MM.1S (cell line): ENCODE data around the gene MND1.

Experiments used
- DNase-seq: peaks from one replicate; pipeline ENCODE4 v3.0.0-alpha.2; 2015
- H2AFZ ChIP-seq: fragments of 300-600 bp; sonication (generic); 2 replicates; pipeline ENCODE4 v1.6.0; 2016; ENCODE audit warnings: antibody characterized with exemption, low read length
- H3F3A ChIP-seq: fragments of 300-600 bp; sonication (generic); 2 replicates; pipeline ENCODE4 v1.6.1; 2016; ENCODE audit warnings: mild to moderate bottlenecking, antibody characterized with exemption, low read length, moderate library complexity, mixed read lengths; ENCODE audit not compliant: insufficient read depth
- H3K27ac ChIP-seq: fragments of 300-600 bp; sonication (generic); 2 replicates; pipeline ENCODE4 v1.5.1; 2016; ENCODE audit warnings: mild to moderate bottlenecking, low read length
- H3K27me3 ChIP-seq: fragments of 300-600 bp; sonication (generic); replicated peaks from 2 replicates; pipeline ENCODE4 v1.6.0; 2016; ENCODE audit warnings: low read length; ENCODE audit not compliant: insufficient read depth
- H3K36me3 ChIP-seq: fragments of 300-600 bp; sonication (generic); replicated peaks from 2 replicates; pipeline ENCODE4 v1.6.1; 2016; ENCODE audit warnings: mild to moderate bottlenecking, low read length, mixed read lengths; ENCODE audit not compliant: insufficient read depth
- H3K4me1 ChIP-seq: fragments of 300-600 bp; sonication (generic); 2 replicates; pipeline ENCODE4 v1.6.1; 2016; ENCODE audit warnings: low read length, mixed read lengths
- H3K4me2 ChIP-seq: fragments of 300-600 bp; sonication (generic); 2 replicates; pipeline ENCODE4 v1.6.0; 2016; ENCODE audit warnings: low read depth, low read length
- H3K4me3 ChIP-seq: fragments of 300-600 bp; sonication (generic); 2 replicates; pipeline ENCODE4 v1.5.1; 2016; ENCODE audit warnings: low read length, mixed read lengths
- H3K79me2 ChIP-seq: fragments of 300-600 bp; sonication (generic); 2 replicates; pipeline ENCODE4 v1.6.1; 2016; ENCODE audit warnings: mixed run types, low read length, mixed read lengths
- H3K9ac ChIP-seq: fragments of 300-600 bp; sonication (generic); 2 replicates; pipeline ENCODE4 v1.6.1; 2016; ENCODE audit warnings: low read length, mixed read lengths
- H3K9me2 ChIP-seq: fragments of 300-600 bp; sonication (generic); replicated peaks from 2 replicates; pipeline ENCODE4 v1.6.1; 2016; ENCODE audit warnings: mild to moderate bottlenecking, low read length, mixed read lengths; ENCODE audit not compliant: insufficient read depth
- H3K9me3 ChIP-seq: fragments of 300-600 bp; sonication (generic); replicated peaks from 2 replicates; pipeline ENCODE4 v1.6.1; 2016; ENCODE audit warnings: mild to moderate bottlenecking, low read length, mixed read lengths; ENCODE audit not compliant: insufficient read depth
- H4K20me1 ChIP-seq: fragments of 300-600 bp; sonication (generic); 2 replicates; pipeline ENCODE4 v1.6.1; 2016; ENCODE audit warnings: mild to moderate bottlenecking, low read length, moderate library complexity, mixed read lengths; ENCODE audit not compliant: insufficient read depth
- EZH2 ChIP-seq: fragments of 300-600 bp; sonication (generic); optimal IDR thresholded peaks from 2 replicates; pipeline ENCODE3; 2017; ENCODE audit warnings: low read depth, mild to moderate bottlenecking, antibody characterized with exemption, low read length, mixed read lengths
- EZH2phosphoT487 ChIP-seq: fragments of 300-600 bp; sonication (generic); IDR thresholded peaks from 2 replicates; pipeline ENCODE4 v1.6.1; 2018; ENCODE audit warnings: antibody characterized with exemption, low read length
- TF ChIP-seq, protein P1 (sequence below): fragments of 300-600 bp; sonication (generic); IDR thresholded peaks from 2 replicates; pipeline ENCODE4 v1.5.1; 2016; ENCODE audit warnings: antibody characterized with exemption, low read length, mixed read lengths

The MND1 gene

GRCh38 chr4:153418558-153418957 is 74.1 kb downstream of the MND1 start:
- TF ChIP-seq, protein P1, sequence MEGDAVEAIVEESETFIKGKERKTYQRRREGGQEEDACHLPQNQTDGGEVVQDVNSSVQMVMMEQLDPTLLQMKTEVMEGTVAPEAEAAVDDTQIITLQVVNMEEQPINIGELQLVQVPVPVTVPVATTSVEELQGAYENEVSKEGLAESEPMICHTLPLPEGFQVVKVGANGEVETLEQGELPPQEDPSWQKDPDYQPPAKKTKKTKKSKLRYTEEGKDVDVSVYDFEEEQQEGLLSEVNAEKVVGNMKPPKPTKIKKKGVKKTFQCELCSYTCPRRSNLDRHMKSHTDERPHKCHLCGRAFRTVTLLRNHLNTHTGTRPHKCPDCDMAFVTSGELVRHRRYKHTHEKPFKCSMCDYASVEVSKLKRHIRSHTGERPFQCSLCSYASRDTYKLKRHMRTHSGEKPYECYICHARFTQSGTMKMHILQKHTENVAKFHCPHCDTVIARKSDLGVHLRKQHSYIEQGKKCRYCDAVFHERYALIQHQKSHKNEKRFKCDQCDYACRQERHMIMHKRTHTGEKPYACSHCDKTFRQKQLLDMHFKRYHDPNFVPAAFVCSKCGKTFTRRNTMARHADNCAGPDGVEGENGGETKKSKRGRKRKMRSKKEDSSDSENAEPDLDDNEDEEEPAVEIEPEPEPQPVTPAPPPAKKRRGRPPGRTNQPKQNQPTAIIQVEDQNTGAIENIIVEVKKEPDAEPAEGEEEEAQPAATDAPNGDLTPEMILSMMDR: no peak
- TF ChIP-seq EZH2phosphoT487: no peak
- TF ChIP-seq EZH2: no peak
- no peaks in the 10 kb centered on the region for H3K9me3 ChIP-seq
- no peak overlapping the region for H3K27ac ChIP-seq
- H3K9me2 ChIP-seq: no peaks in the 10 kb centered on the region
- no peak for DNase-seq
- no peaks in the 10 kb centered on the region for H3F3A ChIP-seq
- H3K36me3 ChIP-seq: no peaks in the 10 kb centered on the region
- H3K79me2 ChIP-seq: no peaks in the 10 kb centered on the region
- H3K27me3 ChIP-seq: no peaks in the 10 kb centered on the region
- H3K9ac ChIP-seq: no peak overlapping the region
- no peak overlapping the region for H2AFZ ChIP-seq
- no peak overlapping the region for H3K4me2 ChIP-seq
- H3K4me1 ChIP-seq: no peaks in the 10 kb centered on the region
- H3K4me3 ChIP-seq: no peak overlapping the region
- no peaks in the 10 kb centered on the region for H4K20me1 ChIP-seq

GRCh38 chr4:153419029-153419428 is 74.5 kb downstream of the MND1 start:
- Histone ChIP-seq H3K27me3 (no peaks in the 10 kb centered on the region), H2AFZ (no peak overlapping the region), H3K4me1 (no peaks in the 10 kb centered on the region), H3K27ac (no peak overlapping the region), H3K79me2 (no peaks in the 10 kb centered on the region), H3K36me3 (no peaks in the 10 kb centered on the region), H3K9me3 (no peaks in the 10 kb centered on the region), H3F3A (no peaks in the 10 kb centered on the region), H4K20me1 (no peaks in the 10 kb centered on the region), H3K9me2 (no peaks in the 10 kb centered on the region), H3K4me2 (no peak overlapping the region), H3K4me3 (no peak overlapping the region), H3K9ac (no peak overlapping the region)
- no peak for DNase-seq
- TF ChIP-seq, protein P1: no peak
- TF ChIP-seq EZH2: no peak
- TF ChIP-seq EZH2phosphoT487: no peak

GRCh38 chr4:153419673-153420278 is 75.3 kb downstream of the MND1 start:
- Histone ChIP-seq H3K4me3 (no peak overlapping the region), H3K27me3 (no peaks in the 10 kb centered on the region), H3K36me3 (no peaks in the 10 kb centered on the region)

More at GRCh38 chr4:153419673-153420278, 75.3 kb downstream of the MND1 start:
- Histone ChIP-seq H2AFZ (no peak overlapping the region), H3K79me2 (no peaks in the 10 kb centered on the region), H3K9me2 (no peaks in the 10 kb centered on the region), H3K27ac (no peak overlapping the region), H3K9me3 (no peaks in the 10 kb centered on the region), H4K20me1 (no peaks in the 10 kb centered on the region), H3K4me2 (no peak overlapping the region), H3K4me1 (no peaks in the 10 kb centered on the region), H3F3A (no peaks in the 10 kb centered on the region), H3K9ac (no peak overlapping the region)
- DNase-seq: no peak
- TF ChIP-seq EZH2 (no peak), EZH2phosphoT487 (no peak)
- TF ChIP-seq, protein P1: no peak
